ENCODE results near the gene MXD1. TPM values are rescaled to one million over a fixed set of nuclear protein-coding genes. Genes with fewer than 3 reads are reported as not detected.
A peak's percentile ranks its signal among the peaks of the same experiment; 100 is the strongest.

Gene MXD1
- total and polyA plus RNA-seq, 2 of the 4 experiments (the other 2 are of a cell fraction), result 2.0 to 3.7 TPM

DNA sequence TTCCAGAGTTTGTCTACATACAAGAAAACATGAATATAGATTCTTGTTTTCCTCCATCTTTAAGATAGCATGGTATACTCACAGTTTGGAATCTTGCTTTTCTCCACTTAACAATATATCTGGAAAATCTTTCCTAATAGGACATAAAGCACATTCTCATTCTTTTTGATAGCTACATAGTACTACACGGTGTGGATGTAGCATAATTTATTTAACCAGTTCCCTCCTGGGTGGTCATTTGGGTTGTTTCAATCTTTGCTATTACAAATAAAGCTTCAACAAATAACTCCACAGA lies 19.7 kb downstream of the MXD1 start:
- WGBS, 2 experiments (ENCODE audit: extremely low coverage in 2 of 2, insufficient read length in 1 of 2), result no CpG with 5 or more reads among the region's 1 CpG
- H4K5ac ChIP-seq (ENCODE audit: low read depth, low read length), result no peak overlapping the region
- H4K91ac ChIP-seq (ENCODE audit: insufficient read depth, low read depth, low read length), result peak overlapping the region; percentile 56; the same call in 1 of the 2 replicates
- H3K4me1 ChIP-seq (ENCODE audit: control insufficient read depth, insufficient read depth, low read length), result peaks cover 11% of the 10 kb centered on the region
- TF ChIP-seq RCOR1 (IDR thresholded peaks at IDR 0.05; ENCODE audit: insufficient replicate concordance, low read length) (no peak), RAD21 (IDR thresholded peaks at IDR 0.05; ENCODE audit: low read length) (peak; percentile 13; the same call in 1 of the 2 replicates), FOS (IDR thresholded peaks at IDR 0.05; ENCODE audit: low read depth, low read length) (no peak)
- peak overlapping the region; percentile 76; the same call in 1 of the 2 replicates for H3K23ac ChIP-seq (ENCODE audit: low read depth, low read length)
- peak overlapping the region; percentile 36 for H2BK5ac ChIP-seq (ENCODE audit: low read depth, low read length, poor library complexity, severe bottlenecking)
- peaks cover 26% of the 10 kb centered on the region for H3K36me3 ChIP-seq (ENCODE audit: control insufficient read depth, insufficient read depth, low read length)
- no peak overlapping the region for H2AFZ ChIP-seq (replicated peaks; ENCODE audit: low read length, poor library complexity)
- H4K8ac ChIP-seq (ENCODE audit: low read depth in 2 of 2, low read length in 2 of 2), result peak overlapping the region in 1 of 2 experiments; percentile 74; a peak in 2 of 4 replicates
- H4K20me1 ChIP-seq (ENCODE audit: insufficient read depth, low read length), result no peaks in the 10 kb centered on the region
- ATAC-seq (ENCODE audit: low read depth) (no peak), DNase-seq (no peak)
- no peaks in the 10 kb centered on the region for H3K9me3 ChIP-seq (ENCODE audit: control insufficient read depth, insufficient read depth, low read length)
- intact Hi-C loops (cut with micrococcal nuclease), result loop anchor here (2.0 to 5.0 kb wide), 3 partner anchors 18 to 208 kb away; no protein-coding TSS in a partner anchor
- H3K56ac ChIP-seq (ENCODE audit: extremely low read depth, insufficient read depth, low read length), result peak overlapping the region; percentile 79
- H3K14ac ChIP-seq (replicated peaks; ENCODE audit: low read depth, low read length), result peak overlapping the region; percentile 7; the same call in 1 of the 2 replicates
- CTCF ChIA-PET, result interaction anchor here (0.6 to 2.0 kb wide), 2 partner anchors 46 to 136 kb away, joined by 4 to 6 read pairs; no protein-coding TSS in a partner anchor
- peak overlapping the region; percentile 66 for H2BK120ac ChIP-seq (ENCODE audit: low read depth, low read length)
- peaks cover 16% of the 10 kb centered on the region for H3K9me1 ChIP-seq (ENCODE audit: insufficient read depth, low read length)
- H3K79me1 ChIP-seq (ENCODE audit: low read depth in 1 of 2, low read length in 2 of 2), result peaks cover 14 to 21% of the 10 kb centered on the region in 2 experiments
- dilution Hi-C loops (cut with HindIII; ENCODE audit: low sequenced_read_pairs, unreplicated experiment), result no loop called here
- H3K4ac ChIP-seq (ENCODE audit: low read depth, low read length), result peak overlapping the region; percentile 38
- H3K27me3 ChIP-seq (ENCODE audit: control insufficient read depth, insufficient read depth, low read length), result no peaks in the 10 kb centered on the region
- peak overlapping the region; percentile 37; the same call in 1 of the 2 replicates for H3K9ac ChIP-seq (ENCODE audit: low read depth, low read length)
- H3K18ac ChIP-seq (ENCODE audit: low read depth, low read length), result 0 out of 2 replicates have a peak overlapping the region, but pooled peaks have one; percentile 10
- peak overlapping the region; percentile 74; the same call in 1 of the 2 replicates for H3K27ac ChIP-seq (ENCODE audit: insufficient read depth, low read length)
- peak overlapping the region; percentile 8; the same call in 1 of the 2 replicates for H3K4me3 ChIP-seq (ENCODE audit: insufficient read depth, low read depth, low read length)
- peak overlapping the region; percentile 10; the same call in 1 of the 2 replicates for H2BK20ac ChIP-seq (ENCODE audit: low read depth, low read length)
- no TSS peak for BruUV-seq (replicated peaks)
- in situ Hi-C loops (cut with MboI; ENCODE audit: low sequenced_read_pairs), result no loop called here
- POLR2A ChIA-PET (ENCODE audit: unreplicated experiment), result interaction anchor here (0.5 kb wide), 1 partner anchor 39 kb away, joined by 3 read pairs; no protein-coding TSS in a partner anchor
- H2BK15ac ChIP-seq (ENCODE audit: low read depth, low read length), result no peak overlapping the region
- no peak overlapping the region for H2AK9ac ChIP-seq (replicated peaks; ENCODE audit: low read depth, low read length, poor library complexity)
- peak overlapping the region; percentile 39 for H3K4me2 ChIP-seq (ENCODE audit: low read depth, low read length)
- H2AK5ac ChIP-seq (ENCODE audit: low read depth, low read length), result no peak overlapping the region
